NCI-H82 (cell line): ENCODE measurements around the gene PXDN.
"Not testable (repeated sequence)": the region's sequence is repeated elsewhere in the genome, so short reads cannot be mapped to it uniquely, and the experiment has no call there.

Experiments
- DNase-seq: peaks from one replicate; lab custom pipeline; 2025; lab: John Stamatoyannopoulos, UW

PXDN gene

GRCh38 chr2:1632510-1632909 is 111.8 kb downstream of the PXDN start:
- DNase-seq = no peak

GRCh38 chr2:1632002-1632348 is 112.3 kb downstream of the PXDN start:
- no peak for DNase-seq

- no peak for DNase-seq
Measured at GRCh38 chr2:1631292-1632001, 112.9 kb downstream of the PXDN start.

- DNase-seq = no peak
Measured at GRCh38 chr2:1628893-1629292, 115.4 kb downstream of the PXDN start.

- no peak for DNase-seq
Measured at GRCh38 chr2:1627628-1628381, 116.5 kb downstream of the PXDN start.

DNA sequence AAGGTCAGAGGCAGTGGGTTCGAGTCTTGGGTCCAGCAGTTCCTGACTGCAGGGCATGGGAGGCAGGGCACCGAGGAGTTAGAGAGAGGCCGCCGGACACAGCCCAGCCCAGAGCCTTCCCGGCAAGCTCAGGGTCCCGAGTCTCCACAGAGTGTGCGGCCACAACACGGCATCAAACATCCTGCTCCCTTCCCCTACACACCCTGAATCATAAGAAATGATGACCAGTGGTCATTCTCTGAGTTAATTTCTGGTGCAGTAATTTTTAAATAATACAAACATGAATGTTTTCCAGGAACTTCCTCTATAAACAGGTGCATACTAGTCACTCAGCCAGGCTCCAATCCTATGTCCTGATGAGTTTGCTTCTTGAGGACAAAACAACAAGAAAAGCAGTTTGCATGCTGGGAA is 118.0 kb downstream of the PXDN start:
- no peak for DNase-seq

DNA sequence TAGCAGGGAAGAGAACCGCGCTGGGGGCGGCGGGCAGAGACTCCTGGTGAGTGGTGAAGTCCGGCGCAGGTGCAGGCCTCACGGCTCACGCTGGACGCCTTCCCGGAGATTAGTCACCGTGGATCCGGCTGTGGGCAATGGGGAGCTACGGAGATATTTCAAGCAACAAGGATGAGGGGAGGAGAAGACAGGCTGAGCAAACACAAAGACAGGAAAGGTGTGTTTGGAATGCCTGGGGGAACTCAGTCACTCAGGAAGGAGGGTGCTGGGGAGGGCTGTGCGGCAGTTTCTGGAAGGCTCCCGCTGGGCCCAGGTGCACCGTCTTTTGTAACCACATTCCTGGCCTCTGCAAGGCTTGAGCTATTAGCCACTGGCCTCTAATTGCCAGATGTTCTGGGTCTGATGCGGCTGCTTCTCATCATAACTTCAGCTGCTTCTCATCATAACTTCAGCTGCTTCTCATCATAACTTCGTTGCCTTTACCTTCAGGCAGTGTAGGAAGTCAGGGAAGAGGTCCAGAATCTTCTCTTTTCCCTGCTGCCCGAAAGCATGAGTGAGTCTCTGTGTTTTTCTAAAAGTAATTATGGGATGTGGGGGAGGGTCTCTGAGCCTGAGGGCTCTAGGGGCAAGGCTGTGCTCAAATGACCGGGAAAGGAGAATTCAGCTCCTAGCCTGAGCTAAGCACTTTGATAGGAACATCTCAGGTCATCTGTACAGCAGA is 118.9 kb downstream of the PXDN start:
- no peak for DNase-seq

DNA sequence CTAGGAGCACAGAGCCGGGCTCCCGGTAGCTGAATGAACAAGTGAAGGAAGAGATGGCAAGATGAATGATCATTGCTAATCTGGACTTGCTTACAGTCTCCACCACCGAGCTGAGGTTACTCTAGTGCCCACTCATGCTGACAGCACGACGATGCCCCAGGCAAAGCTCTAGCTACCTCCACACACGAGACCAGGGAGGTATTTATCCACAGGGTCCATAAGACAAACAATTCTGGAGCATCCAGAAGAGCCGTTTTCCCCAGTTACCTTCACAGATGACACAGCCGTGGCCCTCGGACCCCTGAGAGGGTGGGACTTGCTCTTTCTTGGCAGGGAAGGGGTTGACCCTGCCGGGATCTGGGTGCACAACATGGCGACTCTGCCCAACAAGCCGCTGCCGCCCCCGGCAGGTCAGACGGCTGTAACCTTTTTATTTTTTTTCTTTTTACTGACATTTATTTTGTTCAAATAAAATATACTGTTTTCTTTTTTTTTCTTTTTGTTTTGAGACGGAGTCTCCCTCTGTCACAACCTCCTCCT is 120.3 kb downstream of the PXDN start:
- no peak for DNase-seq

GRCh38 chr2:1622521-1623200 is 121.7 kb downstream of the PXDN start:
- no peak for DNase-seq

GRCh38 chr2:1621976-1622375 is 122.3 kb downstream of the PXDN start:
- DNase-seq = not testable (repeated sequence)

DNA sequence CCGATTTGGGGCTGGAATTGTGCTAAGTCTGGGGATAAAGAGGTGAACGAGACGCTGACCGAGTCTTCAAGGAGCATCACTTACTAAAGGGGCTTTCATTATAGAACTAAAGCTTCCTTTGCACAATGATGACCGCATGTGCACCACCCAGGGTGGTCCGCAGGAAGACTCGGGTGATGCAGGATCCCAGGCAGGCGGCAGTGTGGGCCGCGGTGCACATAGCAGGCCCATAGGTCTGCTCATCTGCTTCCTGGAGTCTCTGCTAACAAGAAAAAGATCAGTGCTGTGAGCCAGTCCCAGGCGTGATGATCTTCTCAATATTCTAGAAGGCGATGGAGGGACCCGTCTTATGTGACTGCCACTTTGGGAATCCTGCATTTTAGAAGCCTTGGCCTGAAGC is 122.8 kb downstream of the PXDN start:
- no peak for DNase-seq

- DNase-seq = no peak
Measured at GRCh38 chr2:1621041-1621440, 123.3 kb downstream of the PXDN start.

GRCh38 chr2:1620081-1620480 is 124.2 kb downstream of the PXDN start:
- DNase-seq = no peak

- DNase-seq = no peak
Measured at GRCh38 chr2:1619556-1619955, 124.8 kb downstream of the PXDN start.

GRCh38 chr2:1618974-1619373 is 125.3 kb downstream of the PXDN start:
- no peak for DNase-seq

DNA sequence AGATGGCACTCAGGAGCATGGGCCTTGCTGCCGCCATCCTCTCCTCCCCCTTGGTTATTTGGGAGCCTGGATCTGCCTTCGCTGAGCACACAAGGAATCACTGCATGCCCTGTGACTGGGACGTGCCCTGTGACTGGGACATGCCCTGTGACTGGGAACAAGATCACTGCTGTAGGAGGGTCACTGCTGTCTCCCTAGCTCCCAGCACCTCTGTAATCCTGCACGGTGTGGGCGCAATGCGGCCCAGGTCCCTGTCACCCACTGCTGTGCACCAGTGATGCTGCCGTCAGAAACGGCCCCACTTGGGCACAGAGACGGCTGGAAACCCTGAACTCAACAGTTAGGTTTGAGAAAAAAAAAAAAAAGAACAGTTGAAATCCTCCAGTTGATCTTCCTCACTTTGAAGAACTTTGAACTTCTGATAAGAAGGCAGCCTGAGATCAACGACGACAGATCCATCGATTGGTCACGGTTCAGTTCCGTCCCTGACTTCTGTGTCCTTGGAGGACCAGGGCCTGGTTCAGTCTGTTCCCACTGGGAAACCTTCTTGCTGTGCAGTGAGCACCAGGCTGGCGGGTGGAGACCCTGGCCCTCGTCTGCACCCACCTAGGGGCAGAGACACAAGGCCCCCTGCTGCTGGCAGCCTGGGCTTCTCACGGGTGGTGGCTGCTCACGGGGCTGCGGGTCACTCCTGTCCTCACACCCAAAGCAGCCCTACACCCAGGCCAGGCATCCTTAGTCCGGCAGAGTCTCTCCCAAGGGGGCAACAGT is 125.9 kb downstream of the PXDN start:
- DNase-seq = no peak

DNA sequence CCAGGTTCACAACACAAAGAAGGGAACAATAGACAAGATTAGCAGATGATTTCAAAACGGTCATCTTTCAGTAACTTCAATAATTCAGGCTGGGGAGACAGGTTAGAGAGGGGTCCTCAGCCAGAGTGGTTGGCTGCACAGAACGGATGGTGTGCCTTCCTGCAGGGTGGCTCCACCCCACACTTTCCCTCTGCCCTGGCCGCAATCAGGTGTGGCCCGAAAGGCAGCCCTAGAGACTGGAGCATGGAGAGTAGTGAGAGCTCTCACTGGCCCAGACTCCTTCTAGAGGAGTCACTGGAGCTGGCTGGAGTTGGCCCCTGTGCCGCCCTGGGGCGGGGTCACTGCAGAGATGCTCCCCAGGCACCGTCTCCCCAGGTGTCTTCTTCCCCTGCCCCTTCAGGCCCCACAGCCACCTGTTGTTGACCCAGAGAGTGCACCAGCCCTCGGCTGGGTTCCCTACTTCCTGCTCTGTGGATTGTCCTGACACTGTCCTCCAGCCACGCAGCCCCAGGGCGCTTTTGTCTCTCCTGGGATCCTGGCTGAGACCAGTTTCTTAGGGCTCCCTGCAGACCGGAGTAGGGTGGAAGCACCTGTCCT is 126.8 kb downstream of the PXDN start:
- no peak for DNase-seq

- no peak for DNase-seq
Measured at GRCh38 chr2:1614564-1614963, 129.8 kb downstream of the PXDN start.

- no peak for DNase-seq
Measured at GRCh38 chr2:1613731-1614354, 130.5 kb downstream of the PXDN start.

DNA sequence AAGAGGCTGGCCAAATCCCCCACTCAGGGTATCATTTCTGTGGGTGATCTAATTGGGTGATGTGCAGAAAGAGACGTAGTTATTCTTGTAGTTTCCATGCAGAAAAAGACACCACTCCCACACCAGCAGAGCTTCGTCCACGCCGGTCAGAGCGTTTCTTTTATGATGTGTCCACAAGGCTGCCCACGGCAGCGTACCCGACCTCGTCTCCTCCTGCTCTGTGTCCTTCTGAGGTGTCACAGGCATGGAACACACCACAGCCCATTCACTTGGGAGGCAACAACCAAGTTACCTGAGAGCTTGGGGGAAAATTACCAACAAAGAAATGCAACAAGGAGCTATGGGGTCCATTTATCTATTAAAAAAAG is 131.3 kb downstream of the PXDN start:
- no peak for DNase-seq
